GM23338 (cell line): ENCODE results near the gene TECTB. TPM values are rescaled to one million over a fixed set of nuclear protein-coding genes. Genes with fewer than 3 reads are reported as not detected.

Source experiments
- ATAC-seq: fragments of 200-7000 bp; cut with Tn5 transposase; 3 replicates; pipeline ENCODE4 v1.9.1; 2020
- DNase-seq: peaks from one replicate; pipeline ENCODE4 v3.0.0-alpha.2; 2015; ENCODE audit warnings: low spot score
- H2AFZ ChIP-seq: fragments of 200-600 bp; sonication (generic); 2 replicates; pipeline ENCODE4 v1.8.0; 2016; ENCODE audit warnings: antibody characterized with exemption, mild to moderate bottlenecking, moderate library complexity
- H3F3A ChIP-seq: fragments of 200-600 bp; sonication (generic); replicated peaks from 2 replicates; pipeline ENCODE4 v1.8.0; 2017; ENCODE audit warnings: antibody characterized with exemption, mixed run types, low read depth
- H3K27ac ChIP-seq: fragments of 200-600 bp; sonication (generic); 2 replicates; pipeline ENCODE4 v1.6.1; 2016; ENCODE audit warnings: low read depth
- H3K27me3 ChIP-seq: fragments of 200-600 bp; sonication (generic); 2 replicates; pipeline ENCODE4 v1.8.0; 2016; ENCODE audit warnings: mild to moderate bottlenecking, mixed run types, moderate library complexity; ENCODE audit not compliant: insufficient read depth
- H3K36me3 ChIP-seq: fragments of 200-600 bp; sonication (generic); 2 replicates; pipeline ENCODE4 v1.8.0; 2016; ENCODE audit warnings: mild to moderate bottlenecking; ENCODE audit not compliant: insufficient read depth
- H3K4me1 ChIP-seq: fragments of 200-600 bp; sonication (generic); 2 replicates; pipeline ENCODE4 v1.8.0; 2016; ENCODE audit warnings: mild to moderate bottlenecking, moderate library complexity; ENCODE audit not compliant: insufficient read depth
- H3K4me2 ChIP-seq: fragments of 200-600 bp; sonication (generic); 2 replicates; pipeline ENCODE4 v1.7.1; 2017; ENCODE audit warnings: mixed run types
- H3K4me3 ChIP-seq: fragments of 200-600 bp; sonication (generic); 2 replicates; pipeline ENCODE4 v1.6.1; 2016; ENCODE audit warnings: mixed run types
- H3K79me2 ChIP-seq: fragments of 200-600 bp; sonication (generic); replicated peaks from 2 replicates; pipeline ENCODE4 v1.8.0; 2017; ENCODE audit warnings: mild to moderate bottlenecking; ENCODE audit not compliant: insufficient read depth
- H3K9me2 ChIP-seq: fragments of 200-600 bp; sonication (generic); 2 replicates; pipeline ENCODE4 v1.8.0; 2017; ENCODE audit not compliant: insufficient read depth
- H4K20me1 ChIP-seq: fragments of 200-600 bp; sonication (generic); replicated peaks from 2 replicates; pipeline ENCODE4 v1.8.0; 2017; ENCODE audit warnings: mild to moderate bottlenecking; ENCODE audit not compliant: insufficient read depth
- H3K27ac Mint-ChIP-seq: 2 replicates; pipeline ENCODE4 v1.8.0; 2020; ENCODE audit warnings: inconsistent platforms, mild to moderate bottlenecking, moderate library complexity, mixed read lengths
- H3K27me3 Mint-ChIP-seq: 3 replicates; pipeline ENCODE4 v1.8.0; 2022; ENCODE audit warnings: low read depth, mild to moderate bottlenecking, moderate library complexity, mixed read lengths, inconsistent platforms; ENCODE audit not compliant: insufficient read depth, poor library complexity
- H3K36me3 Mint-ChIP-seq: 3 replicates; pipeline ENCODE4 v1.8.0; 2021; ENCODE audit warnings: low read depth, mild to moderate bottlenecking, inconsistent platforms, moderate library complexity, mixed read lengths
- H3K4me1 Mint-ChIP-seq: 3 replicates; pipeline ENCODE4 v1.8.0; 2020; ENCODE audit warnings: mild to moderate bottlenecking, inconsistent platforms, mixed read lengths
- H3K4me3 Mint-ChIP-seq: 3 replicates; pipeline ENCODE4 v1.8.0; 2021; ENCODE audit warnings: moderate library complexity, mild to moderate bottlenecking, inconsistent platforms, mixed read lengths
- H3K9me3 Mint-ChIP-seq: 3 replicates; pipeline ENCODE4 v1.8.0; 2020; ENCODE audit warnings: moderate library complexity, mild to moderate bottlenecking, inconsistent platforms, mixed read lengths
- CREB1 ChIP-seq: fragments of 250-450 bp; sonication (Bioruptor Pico); IDR thresholded peaks from 2 replicates; pipeline ENCODE4 v1.5.0; 2020; ENCODE audit warnings: low read depth, mild to moderate bottlenecking, moderate library complexity
- CTCF ChIP-seq, 2 experiments: fragments of 200-600 bp in 1 of 2; sonication (generic) in 1 of 2; conservative IDR thresholded peaks; 2 replicates each; pipeline versions ENCODE4 v1.5.1 to v1.6.1; 2016 to 2017; ENCODE audit warnings: antibody characterized with exemption in 2 of 2, low read depth in 2 of 2, mild to moderate bottlenecking in 2 of 2, moderate library complexity in 1 of 2
- ETS1 ChIP-seq: IDR thresholded peaks from 2 replicates; pipeline ENCODE4 v1.6.1; 2016; ENCODE audit warnings: antibody characterized with exemption
- EZH2 ChIP-seq: fragments of 200-600 bp; sonication (generic); IDR thresholded peaks from one replicate; pipeline ENCODE4 v1.8.0; 2017; ENCODE audit warnings: antibody characterized with exemption, mild to moderate bottlenecking, low read depth; ENCODE audit not compliant: unreplicated experiment
- EZH2phosphoT487 ChIP-seq: fragments of 200-600 bp; sonication (generic); IDR thresholded peaks from one replicate; pipeline ENCODE4 v1.8.1; 2018; ENCODE audit warnings: antibody characterized with exemption; ENCODE audit not compliant: unreplicated experiment
- JUNB ChIP-seq: IDR thresholded peaks from one replicate; pipeline ENCODE4 v1.6.1; 2016; ENCODE audit warnings: antibody characterized with exemption; ENCODE audit not compliant: unreplicated experiment
- NANOG ChIP-seq: IDR thresholded peaks from 2 replicates; pipeline ENCODE4 v1.6.1; 2016; ENCODE audit warnings: antibody characterized with exemption, borderline replicate concordance
- POLR2AphosphoS5 ChIP-seq: IDR thresholded peaks from 2 replicates; pipeline ENCODE4 v1.6.1; 2016; ENCODE audit warnings: antibody characterized with exemption, low read depth
- REST ChIP-seq: IDR thresholded peaks from one replicate; pipeline ENCODE4 v1.6.1; 2018; ENCODE audit warnings: antibody characterized with exemption; ENCODE audit not compliant: unreplicated experiment
- STAT1 ChIP-seq: IDR thresholded peaks from one replicate; pipeline ENCODE4 v1.6.1; 2016; ENCODE audit warnings: antibody characterized with exemption; ENCODE audit not compliant: unreplicated experiment
- ZNF114 ChIP-seq: fragments of 250-450 bp; sonication (Bioruptor Pico); IDR thresholded peaks from 2 replicates; pipeline ENCODE4 v1.5.0; 2020; ENCODE audit warnings: mild to moderate bottlenecking, moderate library complexity
- ZNF331 ChIP-seq: fragments of 250-450 bp; sonication (Bioruptor Pico); IDR thresholded peaks from 2 replicates; pipeline ENCODE4 v1.5.0; 2020; ENCODE audit warnings: low read depth, mild to moderate bottlenecking, moderate library complexity
- ZNF462 ChIP-seq: fragments of 250-450 bp; sonication (Bioruptor Pico); IDR thresholded peaks from 2 replicates; pipeline ENCODE4 v1.5.0; 2020; ENCODE audit warnings: mild to moderate bottlenecking, moderate library complexity
- polyA plus RNA-seq: library from polyadenylated mRNA; unstranded; fragments of >200 nt; fragmentation: Nextera tagmentation; extraction: Ambion mirVana; gene quantifications from 2 replicates; pipeline ENCODE4 v1.2.1, GENCODE V29; 2016
- total RNA-seq: library from RNA; depleted of rRNA; stranded (reverse); fragments of >200 nt; shearing (Covaris generic); gene quantifications from 2 replicates; pipeline ENCODE4 v1.2.3, GENCODE V29; 2014

TECTB gene
- total and polyA plus RNA-seq, 2 experiments from 2014 or later = not detected

- ATAC-seq (no peak), DNase-seq (no peak)
- Histone ChIP-seq H4K20me1 (no peaks in the 10 kb centered on the region), H2AFZ (no peak overlapping the region), H3K4me2 (no peak overlapping the region), H3K36me3 (no peaks in the 10 kb centered on the region; the same call in 1 of the 2 replicates), H3K9me2 (no peaks in the 10 kb centered on the region), H3K27me3 (no peaks in the 10 kb centered on the region), H3K4me3 (no peak overlapping the region), H3K27ac (no peak overlapping the region), H3K79me2 (no peaks in the 10 kb centered on the region), H3K4me1 (no peaks in the 10 kb centered on the region), H3F3A (no peaks in the 10 kb centered on the region)
- Mint-ChIP-seq H3K9me3 (no peaks in the 10 kb centered on the region; the same call in 2 of the 3 replicates), H3K36me3 (no peaks in the 10 kb centered on the region), H3K27me3 (no peaks in the 10 kb centered on the region), H3K4me1 (no peaks in the 10 kb centered on the region), H3K27ac (no peak overlapping the region), H3K4me3 (no peak overlapping the region)
- TF ChIP-seq STAT1 = no peak
- TF ChIP-seq NANOG = no peak
- no peak for TF ChIP-seq ZNF114 (CRISPR knock-in tag)
- no peak for TF ChIP-seq CREB1
- no peak for TF ChIP-seq ZNF462
- no peak for TF ChIP-seq POLR2AphosphoS5
- TF ChIP-seq EZH2 = no peak
- no peak for TF ChIP-seq REST
- no peak for TF ChIP-seq EZH2phosphoT487
- no peak for TF ChIP-seq ETS1
- no peak for TF ChIP-seq CTCF (conservative IDR thresholded peaks at IDR 0.05; ENCODE audit: low read depth in 2 of 2)
- no peak for TF ChIP-seq JUNB
- no peak for TF ChIP-seq ZNF331
Measured at GRCh38 chr10:112258407-112258806, 24.8 kb upstream of the TECTB start.
